ENCODE results near the gene CCDC175.

- TF ChIP-seq POLR2A (IDR thresholded peaks at IDR 0.05) (no peak), CTCF (IDR thresholded peaks at IDR 0.05) (no peak), EP300 (IDR thresholded peaks at IDR 0.05) (no peak), POLR2AphosphoS5 (IDR thresholded peaks at IDR 0.05) (no peak)
Observed at GRCh38 chr14:59465316-59466135, 111.1 kb downstream of the CCDC175 start, which contains the start of gene GPR135.

All from sigmoid colon (tissue), 4 donors.